Erythroblast (primary cell): ENCODE results near the gene LMF2.
A peak's percentile ranks its signal among the peaks of the same experiment; 100 is the strongest.

Experiments
- GATA1 ChIP-seq: IDR thresholded peaks from 2 replicates; pipeline ENCODE4 v1.6.1; 2011; ENCODE audit warnings: low read depth, mild to moderate bottlenecking, control low read depth, low read length, moderate library complexity
- POLR2A ChIP-seq: IDR thresholded peaks from 2 replicates; pipeline ENCODE4 v1.6.1; 2011; ENCODE audit warnings: mild to moderate bottlenecking, low read length

DNA sequence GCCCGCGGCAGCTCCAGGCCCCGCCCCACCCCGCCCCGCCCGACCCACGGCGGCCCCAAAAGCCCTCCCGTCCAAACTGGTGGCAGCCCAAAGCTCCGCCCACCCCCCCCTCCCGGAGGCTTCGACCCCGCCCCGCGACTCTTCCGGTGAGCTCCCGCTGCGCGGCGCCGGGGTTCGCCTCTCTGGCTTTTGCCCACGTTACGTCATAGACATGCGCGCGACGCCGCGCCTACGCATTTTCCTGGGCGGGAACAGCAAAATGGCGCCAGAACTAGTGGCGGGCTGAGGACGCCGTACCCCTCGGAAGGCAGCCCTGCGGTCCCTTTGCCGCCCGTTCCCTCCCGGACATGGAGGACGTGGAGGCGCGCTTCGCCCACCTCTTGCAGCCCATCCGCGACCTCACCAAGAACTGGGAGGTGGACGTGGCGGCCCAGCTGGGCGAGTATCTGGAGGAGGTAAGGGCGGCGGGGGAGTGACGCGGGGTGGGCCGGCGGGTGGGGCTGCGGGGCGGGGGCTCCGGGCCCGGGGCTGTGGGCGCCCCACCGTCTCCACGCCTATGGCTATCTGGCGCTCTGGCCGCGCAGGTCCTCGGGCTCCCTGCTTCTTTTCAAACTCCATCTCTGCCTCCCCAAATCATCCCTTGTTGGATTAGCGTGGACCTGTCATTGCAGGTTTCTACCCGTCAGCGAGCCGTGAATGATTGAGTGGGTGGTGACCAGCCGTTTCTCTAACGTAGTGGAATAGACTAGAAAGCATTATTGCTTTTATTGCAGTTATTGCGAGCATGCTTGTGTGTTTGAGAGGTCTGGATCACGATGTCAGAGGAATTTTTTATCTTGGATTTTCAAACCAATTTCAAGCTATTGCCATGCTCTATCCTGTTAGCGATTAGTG lies 736 bp upstream of the LMF2 start, which contains the start of gene NCAPH2:
- TF ChIP-seq POLR2A (peak; percentile 67), GATA1 (no peak)
